Measurements from ENCODE around the gene SULT1C2.
"Not testable (repeated sequence)": the region's sequence is repeated elsewhere in the genome, so short reads cannot be mapped to it uniquely, and the experiment has no call there.

Gene SULT1C2

GRCh38 chr2:108351889-108352288 is 63.2 kb downstream of the SULT1C2 start:
- no peak for DNase-seq (ENCODE audit: low read depth in 2 of 2)

DNA sequence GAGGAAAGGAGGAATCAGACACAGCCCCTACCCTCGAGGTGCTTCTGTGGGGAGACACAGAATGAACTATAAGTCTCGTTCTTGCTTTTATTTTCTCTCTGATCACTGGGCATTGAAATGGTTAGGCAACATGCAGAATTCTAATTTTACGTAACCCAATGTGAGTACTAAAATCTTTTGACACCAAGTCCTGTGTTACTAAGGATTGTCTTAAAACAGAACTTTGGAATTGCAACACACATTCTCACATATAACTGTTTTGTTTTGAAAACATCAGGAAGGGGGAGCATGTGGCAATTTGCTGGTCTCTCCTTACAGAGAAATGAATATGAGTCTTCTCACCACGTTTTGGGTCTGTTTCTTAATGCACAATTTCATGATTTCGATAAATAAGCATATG is 65.4 kb downstream of the SULT1C2 start:
- DNase-seq (ENCODE audit: low read depth in 2 of 2), result no peak

DNA sequence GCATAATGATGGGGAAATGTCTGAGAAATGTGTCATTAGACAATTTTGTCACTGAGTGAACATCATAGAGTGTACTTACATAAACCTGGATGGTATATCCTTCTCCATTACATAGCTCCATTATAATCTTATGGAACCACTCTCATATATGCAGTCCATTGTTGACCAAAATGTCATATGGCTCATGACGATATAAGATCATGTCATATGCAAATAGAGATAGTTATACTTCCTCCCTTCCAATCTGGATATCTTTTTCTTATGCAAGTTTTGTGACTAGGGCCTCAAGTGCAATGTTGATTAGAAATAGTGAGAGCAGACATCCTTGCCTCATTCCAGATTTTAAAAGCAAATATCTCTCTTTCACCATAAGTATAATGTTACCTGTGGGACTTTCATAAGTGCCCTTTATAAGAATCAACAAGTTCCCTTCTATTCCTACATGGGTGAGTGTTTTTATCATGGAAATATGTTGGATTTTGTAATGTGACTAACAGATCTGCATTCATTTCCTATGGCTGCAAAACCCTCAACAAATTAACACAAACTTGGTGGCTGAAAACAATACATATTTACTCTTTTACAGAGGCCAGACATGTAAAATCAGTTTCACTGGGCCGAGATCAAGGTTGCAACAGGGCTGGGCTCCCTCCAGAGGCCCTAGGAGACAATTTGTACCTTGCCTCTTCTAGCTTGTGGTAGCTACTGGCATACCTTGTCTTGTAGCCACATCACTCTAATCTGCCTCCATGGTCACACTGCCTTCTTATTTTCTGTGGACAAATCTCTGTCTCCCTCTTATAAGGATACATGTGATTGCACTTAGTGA is 67.4 kb downstream of the SULT1C2 start:
- no peak for DNase-seq (ENCODE audit: low read depth in 2 of 2)

GRCh38 chr2:108359336-108359735 is 70.6 kb downstream of the SULT1C2 start:
- not testable (repeated sequence) for DNase-seq (ENCODE audit: low read depth in 2 of 2)

All from stimulated activated CD8-positive, alpha-beta memory T cell treated with anti-CD3 and anti-CD28 coated beads, Interleukin-2, amount 100 ng/mL, for 48 hours (primary cell).